Gastroesophageal sphincter (tissue), 3 donors: ENCODE data around the gene GUSB.

Experiments
- POLR2A ChIP-seq, 2 donors: fragments of 450-650 bp; IDR thresholded peaks; one replicate each; pipeline ENCODE4 v1.6.1; 2017; ENCODE audit warnings: antibody characterized with exemption in 2 of 2, mild to moderate bottlenecking in 2 of 2, moderate library complexity in 1 of 2
- POLR2AphosphoS5 ChIP-seq: sonication (generic); formaldehyde crosslinking; IDR thresholded peaks from one replicate; pipeline ENCODE4 v1.6.1; 2017; ENCODE audit warnings: antibody characterized with exemption
- TF ChIP-seq, protein P1 (sequence below), 4 experiments: fragments of 200-600 bp in 2 of 4; fragments of 450-650 bp in 2 of 4; sonication (generic) in 1 of 4; IDR thresholded peaks; one replicate each; pipeline ENCODE4 v1.5.1; 2017 to 2019; ENCODE audit warnings: antibody characterized with exemption in 4 of 4, mild to moderate bottlenecking in 2 of 4, moderate library complexity in 2 of 4

DNA sequence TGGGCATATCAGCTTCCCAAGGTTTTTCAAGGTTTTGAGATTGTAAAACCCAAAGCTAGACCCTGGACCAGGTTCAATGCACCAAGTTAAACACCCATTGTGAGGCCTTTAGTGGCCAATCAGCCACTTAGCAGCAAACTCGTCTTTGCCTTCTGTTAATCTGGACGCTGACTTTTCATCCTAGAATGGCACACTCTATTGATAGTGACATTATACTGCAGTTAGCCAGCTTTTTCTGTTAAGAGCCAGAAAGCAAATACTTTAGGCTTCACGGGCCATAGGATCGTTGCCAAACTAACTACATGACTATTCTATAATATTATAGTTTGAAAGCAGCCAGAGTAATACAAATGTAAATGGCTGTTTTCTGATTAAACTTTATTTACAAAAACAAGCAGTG, 57.8 kb downstream of the GUSB start:
- TF ChIP-seq, protein P1, sequence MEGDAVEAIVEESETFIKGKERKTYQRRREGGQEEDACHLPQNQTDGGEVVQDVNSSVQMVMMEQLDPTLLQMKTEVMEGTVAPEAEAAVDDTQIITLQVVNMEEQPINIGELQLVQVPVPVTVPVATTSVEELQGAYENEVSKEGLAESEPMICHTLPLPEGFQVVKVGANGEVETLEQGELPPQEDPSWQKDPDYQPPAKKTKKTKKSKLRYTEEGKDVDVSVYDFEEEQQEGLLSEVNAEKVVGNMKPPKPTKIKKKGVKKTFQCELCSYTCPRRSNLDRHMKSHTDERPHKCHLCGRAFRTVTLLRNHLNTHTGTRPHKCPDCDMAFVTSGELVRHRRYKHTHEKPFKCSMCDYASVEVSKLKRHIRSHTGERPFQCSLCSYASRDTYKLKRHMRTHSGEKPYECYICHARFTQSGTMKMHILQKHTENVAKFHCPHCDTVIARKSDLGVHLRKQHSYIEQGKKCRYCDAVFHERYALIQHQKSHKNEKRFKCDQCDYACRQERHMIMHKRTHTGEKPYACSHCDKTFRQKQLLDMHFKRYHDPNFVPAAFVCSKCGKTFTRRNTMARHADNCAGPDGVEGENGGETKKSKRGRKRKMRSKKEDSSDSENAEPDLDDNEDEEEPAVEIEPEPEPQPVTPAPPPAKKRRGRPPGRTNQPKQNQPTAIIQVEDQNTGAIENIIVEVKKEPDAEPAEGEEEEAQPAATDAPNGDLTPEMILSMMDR (IDR thresholded peaks at IDR 0.05) = no peak
- TF ChIP-seq POLR2A (IDR thresholded peaks at IDR 0.05) (no peak), POLR2AphosphoS5 (no peak)
